Prostate gland (tissue), 2 donors: Measurements from ENCODE around the gene UBR2. TPM values are rescaled to one million over a fixed set of nuclear protein-coding genes. Genes with fewer than 3 reads are reported as not detected.

Experiments
- DNase-seq: peaks from one replicate; pipeline ENCODE4 v3.0.0-alpha.2; 2019; ENCODE audit warnings: low spot score
- H3K27ac ChIP-seq, 2 donors: fragments of 200-600 bp; sonication (generic); 2 replicates each; pipeline ENCODE4 v1.5.1; 2017 to 2019
- H3K27me3 ChIP-seq: fragments of 200-600 bp; sonication (generic); replicated peaks from 2 replicates; pipeline ENCODE4 v1.5.1; 2019; ENCODE audit not compliant: insufficient read depth
- H3K36me3 ChIP-seq, 2 donors: fragments of 200-600 bp; sonication (generic); 1 replicate in 1 of 2; 2 replicates in 1 of 2; pipeline versions ENCODE4 v1.5.1 to v1.8.1; 2017 to 2019
- H3K4me1 ChIP-seq: fragments of 200-600 bp; sonication (generic); replicated peaks from 2 replicates; pipeline ENCODE4 v1.5.1; 2019
- H3K4me3 ChIP-seq, 2 donors: fragments of 200-600 bp; sonication (generic); 2 replicates each; pipeline ENCODE4 v1.5.1; 2017 to 2019
- H3K9me3 ChIP-seq: fragments of 200-600 bp; sonication (generic); 2 replicates; pipeline ENCODE4 v1.5.1; 2017
- CTCF ChIP-seq, 4 experiments: fragments of 200-600 bp in 2 of 4; fragments of 450-650 bp in 2 of 4; sonication (generic) in 2 of 4; IDR thresholded peaks; 1 replicate in 3 of 4; 2 replicates in 1 of 4; pipeline ENCODE4 v1.5.1; 2016 to 2019; ENCODE audit warnings: antibody characterized with exemption in 4 of 4, mild to moderate bottlenecking in 2 of 4, moderate library complexity in 2 of 4
- POLR2A ChIP-seq: fragments of 450-650 bp; IDR thresholded peaks from one replicate; pipeline ENCODE4 v1.6.1; 2016; ENCODE audit warnings: antibody characterized with exemption, mild to moderate bottlenecking
- POLR2AphosphoS5 ChIP-seq: sonication (generic); formaldehyde crosslinking; IDR thresholded peaks from one replicate; pipeline ENCODE4 v1.6.1; 2017; ENCODE audit warnings: antibody characterized with exemption
- WGBS: methylation state at CpG from one replicate; pipeline ENCODE4 v1.1.5; 2018; 5-methylcytosine and 5-hydroxymethylcytosine counted together
- intact Hi-C: fragments of 100-400 bp; cut with DNase I; formaldehyde crosslinking; loops from one replicate; pipeline ENCODE4 v1.14.2; 2022
- total RNA-seq, 2 donors: library from RNA; depleted of rRNA; stranded (reverse); fragments of >200 nt; gene quantifications; one replicate each; pipeline ENCODE4 v1.1.0, GENCODE V29; 2016

UBR2 gene
- 10 to 100 TPM; 24.2 to 25.6 TPM for total RNA-seq

DNA sequence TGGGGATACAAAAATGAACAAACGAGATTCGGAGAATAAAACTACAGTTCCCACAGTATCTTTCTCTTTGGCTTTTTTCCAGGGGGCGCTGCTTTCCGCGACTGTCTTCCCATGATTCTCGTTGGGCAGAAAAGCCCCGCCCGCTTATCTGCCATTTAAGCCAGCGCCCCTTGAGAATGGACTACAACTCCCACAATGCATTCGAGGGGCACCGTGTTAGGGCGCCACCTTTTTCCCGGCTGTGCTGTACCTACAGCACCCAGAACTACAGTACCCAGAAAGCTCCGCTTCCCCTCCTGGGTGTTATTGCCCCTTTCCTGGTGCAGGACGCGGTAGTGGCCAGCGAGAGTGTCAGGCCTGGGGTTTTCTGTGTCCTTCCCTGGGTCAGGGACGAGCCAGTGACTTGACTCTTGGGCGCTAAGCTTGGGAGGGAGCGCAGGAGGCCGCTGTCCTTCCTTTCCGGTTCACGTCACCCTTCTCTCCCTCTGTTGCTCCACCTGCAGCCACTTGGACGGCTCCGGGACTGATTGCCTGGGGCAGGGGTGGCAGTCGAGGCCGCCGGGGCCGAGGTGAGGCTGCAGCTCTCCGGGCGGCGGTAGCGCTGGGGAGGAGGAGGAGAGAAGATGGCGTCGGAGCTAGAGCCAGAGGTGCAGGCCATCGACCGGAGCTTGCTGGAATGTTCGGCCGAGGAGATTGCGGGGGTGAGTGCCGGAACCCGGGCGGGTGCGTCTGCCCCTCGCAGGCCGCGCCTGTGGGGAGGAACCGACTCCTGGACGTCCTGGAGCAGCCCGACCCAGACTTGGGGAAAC lies at the start of gene UBR2:
Gene UBR2 (plus strand): TSS at position 333 of the 809 bp plus-strand sequence. CDS start 291 bp downstream, at position 624.
- Histone ChIP-seq H3K4me1 (no peaks in the 10 kb centered on the region), H3K4me3 (peak within 1 kb of the TSS; percentile 61 to 73), H3K27me3 (no peaks in the 10 kb centered on the region), H3K36me3 (no peaks in the 10 kb centered on the region), H3K27ac (peak within 1 kb of the TSS; percentile 89 to 92), H3K9me3 (no peaks in the 10 kb centered on the region)
- DNase-seq, result peak; percentile 98
- under 1% methylated on average over 50 of the region's 50 CpGs for WGBS
- intact Hi-C loops, result no loop called here
- TF ChIP-seq CTCF (IDR thresholded peaks at IDR 0.05), result peak in 3 of 4 experiments; percentile 29 to 53 (median 48)
- TF ChIP-seq POLR2AphosphoS5, result peak; percentile 99
- peak; percentile 92 for TF ChIP-seq POLR2A

DNA sequence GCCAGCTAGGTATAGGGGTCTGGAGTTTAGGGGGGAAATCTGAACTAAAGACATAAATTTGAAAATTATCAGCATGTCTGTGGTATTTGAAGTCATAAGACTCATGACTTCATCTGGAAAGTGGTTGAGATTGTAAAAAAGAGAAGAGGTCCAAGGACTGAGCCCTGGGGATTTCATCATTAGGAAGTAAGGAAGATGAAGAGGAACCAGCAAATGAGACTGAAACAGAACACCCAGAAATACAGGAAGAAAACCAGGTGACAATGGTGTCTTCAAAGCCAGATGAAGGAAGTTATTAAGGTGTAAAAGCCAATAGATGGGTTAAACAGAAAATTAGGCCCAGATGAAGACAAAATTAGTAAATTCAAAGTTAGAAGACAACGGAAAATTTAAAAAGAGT lies 49.1 kb upstream of the UBR2 start:
- no peaks in the 10 kb centered on the region for H3K27me3 ChIP-seq
- WGBS, result 90% methylated on average over 1 of the region's 1 CpG
- H3K9me3 ChIP-seq, result no peaks in the 10 kb centered on the region
- no peaks in the 10 kb centered on the region for H3K4me1 ChIP-seq
- intact Hi-C loops, result no loop called here
- H3K36me3 ChIP-seq, result no peaks in the 10 kb centered on the region
- DNase-seq, result no peak
- H3K4me3 ChIP-seq, result no peak overlapping the region
- TF ChIP-seq POLR2AphosphoS5 (no peak), CTCF (IDR thresholded peaks at IDR 0.05) (no peak), POLR2A (no peak)
- H3K27ac ChIP-seq, result no peak overlapping the region

- 98% methylated on average over 2 of the region's 2 CpGs for WGBS
- intact Hi-C loops, result no loop called here
These were observed 44.0 kb upstream of the UBR2 start for GRCh38 chr6:42519779-42520178.

DNA sequence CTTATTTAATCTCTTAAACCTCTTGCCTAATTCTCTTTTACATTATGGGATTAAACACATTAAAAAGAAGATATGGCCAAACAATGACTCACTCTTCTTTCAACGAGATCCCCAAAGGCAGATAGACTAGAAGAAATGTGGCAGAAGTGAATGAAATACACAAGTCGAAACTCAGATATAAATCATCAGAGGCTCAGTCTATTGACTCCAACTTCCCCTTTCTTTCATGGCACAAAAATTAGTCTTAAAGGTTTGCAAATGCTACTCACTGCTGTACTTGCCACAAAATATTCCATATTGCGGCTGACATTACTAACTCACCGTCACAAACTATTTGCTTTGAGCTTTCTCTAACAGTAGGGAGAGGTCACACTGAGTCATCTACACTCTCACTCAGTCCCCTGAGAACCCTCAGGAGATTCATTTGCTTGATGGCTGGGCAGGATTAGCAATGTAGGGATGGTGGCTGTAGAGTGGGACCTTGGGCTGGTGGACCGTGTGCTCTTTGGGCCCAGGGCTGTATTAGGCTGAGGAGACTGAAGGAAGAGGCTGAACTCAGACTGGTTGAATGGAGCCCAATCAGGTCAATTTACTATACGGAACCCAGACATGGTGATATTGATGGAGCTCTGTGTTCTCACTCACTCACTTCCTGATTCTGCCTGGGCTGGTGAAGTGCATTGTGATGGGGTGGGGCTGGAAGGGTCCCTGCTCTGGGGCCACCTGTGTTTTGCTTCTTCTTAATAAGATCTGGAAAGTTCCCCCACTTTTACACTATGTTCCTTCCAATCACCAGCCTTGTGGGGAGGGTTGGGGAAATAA lies 42.8 kb upstream of the UBR2 start:
- WGBS, result 62% methylated on average over 6 of the region's 6 CpGs
- no peaks in the 10 kb centered on the region for H3K27me3 ChIP-seq
- no peaks in the 10 kb centered on the region for H3K4me1 ChIP-seq
- DNase-seq, result no peak
- H3K9me3 ChIP-seq, result no peaks in the 10 kb centered on the region
- intact Hi-C loops, result no loop called here
- TF ChIP-seq POLR2A (no peak), POLR2AphosphoS5 (no peak), CTCF (IDR thresholded peaks at IDR 0.05) (no peak)
- H3K27ac ChIP-seq, result no peak overlapping the region
- no peak overlapping the region for H3K4me3 ChIP-seq
- no peaks in the 10 kb centered on the region for H3K36me3 ChIP-seq

More at GRCh38 chr6:42519779-42520178, 44.0 kb upstream of the UBR2 start:
- no peak for DNase-seq
- Histone ChIP-seq H3K9me3 (no peaks in the 10 kb centered on the region), H3K36me3 (no peaks in the 10 kb centered on the region), H3K4me3 (no peak overlapping the region), H3K4me1 (no peaks in the 10 kb centered on the region), H3K27ac (no peak overlapping the region), H3K27me3 (no peaks in the 10 kb centered on the region)
- no peak for TF ChIP-seq POLR2AphosphoS5
- TF ChIP-seq CTCF (IDR thresholded peaks at IDR 0.05), result no peak
- no peak for TF ChIP-seq POLR2A
